HCT116 (cell line): Measurements from ENCODE around the gene CTBP2. TPM values are rescaled to one million over a fixed set of nuclear protein-coding genes. Genes with fewer than 3 reads are reported as not detected.

Experiments used
- ATAC-seq: fragments of 200-7000 bp; cut with Tn5 transposase; 2 replicates; pipeline ENCODE4 v1.9.1; 2020; ENCODE audit warnings: mild to moderate bottlenecking, moderate library complexity
- BruUV-seq: library from RNA; stranded (reverse); fragments of 400-500 nt; replicated peaks from 2 replicates; lab custom pipeline; 2021; lab: Mats Ljungman, UMichigan
- CTCF ChIA-PET: fragments of 300-600 bp; sonication (Branson Sonifier 250); formaldehyde crosslinking; loops from one replicate; lab custom pipeline; 2021; ENCODE audit warnings: antibody characterized with exemption; lab: Charles Lee
- POLR2A ChIA-PET: fragments of 300-600, 350-600 bp; sonication (Branson Sonifier 250); formaldehyde crosslinking; loops from one replicate; lab custom pipeline; 2021; ENCODE audit warnings: antibody characterized with exemption; lab: Charles Lee
- RAD21 ChIA-PET, 2 experiments: fragments of 300-600 bp; sonication (Branson Sonifier 250); formaldehyde crosslinking; loops; one replicate each; lab custom pipeline; 2023; ENCODE audit warnings: low total read pairs in 2 of 2; ENCODE audit not compliant: uncharacterized antibody in 2 of 2, unreplicated experiment in 2 of 2, low non-redundant PET in 1 of 2; lab: Charles Lee
- DNase-seq: peaks from one replicate; pipeline ENCODE4 v3.0.0-alpha.2; 2010; ENCODE audit warnings: low read depth, low spot score
- H2AFZ ChIP-seq: fragments of 200-600 bp; shearing (Covaris generic), sonication (generic); 2 replicates; pipeline ENCODE4 v1.6.1; 2017; ENCODE audit warnings: low read depth, mixed run types, mixed read lengths, antibody characterized with exemption, low read length; ENCODE audit not compliant: poor library complexity, severe bottlenecking
- H3K27ac ChIP-seq: 2 replicates; pipeline ENCODE4 v1.5.1; 2012; ENCODE audit warnings: low read depth, low read length
- H3K27me3 ChIP-seq: fragments of 200-600 bp; sonication (generic); 2 replicates; pipeline ENCODE4 v1.6.1; 2016; ENCODE audit warnings: mixed run types, low read length, mixed read lengths; ENCODE audit not compliant: insufficient read depth
- H3K36me3 ChIP-seq, 2 experiments: fragments of 200-500 bp in 1 of 2; fragments of 200-600 bp in 1 of 2; sonication (Bioruptor generic) in 1 of 2; sonication (generic) in 1 of 2; 2 replicates each; pipeline versions ENCODE4 v1.5.1 to v1.6.1; 2014 to 2016; ENCODE audit warnings: low read length in 2 of 2, inconsistent platforms in 1 of 2, mixed read lengths in 1 of 2, mixed run types in 1 of 2; ENCODE audit not compliant: insufficient read depth in 2 of 2, control insufficient read depth in 1 of 2
- H3K4me1 ChIP-seq, 2 experiments: fragments of 200-600 bp in 1 of 2; sonication (generic) in 1 of 2; 2 replicates each; pipeline versions ENCODE4 v1.5.1 to v1.6.1; 2012 to 2017; ENCODE audit warnings: low read length in 2 of 2, inconsistent platforms in 1 of 2, mild to moderate bottlenecking in 1 of 2, mixed read lengths in 1 of 2, mixed run types in 1 of 2, moderate library complexity in 1 of 2; ENCODE audit not compliant: insufficient read depth in 2 of 2, control insufficient read depth in 1 of 2
- H3K4me2 ChIP-seq: fragments of 200-600 bp; sonication (generic); 2 replicates; pipeline ENCODE4 v1.6.1; 2017; ENCODE audit warnings: mixed run types, low read length, mixed read lengths
- H3K4me3 ChIP-seq, 2 experiments: fragments of 200-600 bp in 1 of 2; sonication (generic) in 1 of 2; replicated peaks in 1 of 2; 2 replicates each; pipeline ENCODE4 v1.5.1; 2011 to 2016; ENCODE audit warnings: low read length in 2 of 2, control low read depth in 1 of 2, low read depth in 1 of 2, mild to moderate bottlenecking in 1 of 2, mixed read lengths in 1 of 2, mixed run types in 1 of 2
- H3K79me2 ChIP-seq: fragments of 200-600 bp; sonication (generic); 2 replicates; pipeline ENCODE4 v1.6.1; 2017; ENCODE audit warnings: mild to moderate bottlenecking, mixed run types, low read length, moderate library complexity, mixed read lengths; ENCODE audit not compliant: insufficient read depth
- H3K9ac ChIP-seq: fragments of 200-600 bp; sonication (generic); 2 replicates; pipeline ENCODE4 v1.6.1; 2016; ENCODE audit warnings: low read length, mixed read lengths
- H3K9me2 ChIP-seq: fragments of 200-600 bp; sonication (generic), shearing (Covaris generic); 2 replicates; pipeline ENCODE4 v1.6.1; 2017; ENCODE audit warnings: mixed run types, mild to moderate bottlenecking, moderate library complexity; ENCODE audit not compliant: insufficient read depth
- H3K9me3 ChIP-seq, 2 experiments: fragments of 200-500 bp in 1 of 2; fragments of 200-600 bp in 1 of 2; sonication (Bioruptor generic) in 1 of 2; sonication (generic) in 1 of 2; 2 replicates each; pipeline ENCODE4 v1.6.1; 2014 to 2017; ENCODE audit warnings: low read length in 2 of 2, mixed read lengths in 2 of 2, inconsistent platforms in 1 of 2, low read depth in 1 of 2, mild to moderate bottlenecking in 1 of 2, mixed run types in 1 of 2, moderate library complexity in 1 of 2; ENCODE audit not compliant: control insufficient read depth in 1 of 2, insufficient read depth in 1 of 2
- H4K20me1 ChIP-seq: fragments of 200-600 bp; sonication (generic), shearing (Covaris generic); 2 replicates; pipeline ENCODE4 v1.6.1; 2017; ENCODE audit warnings: mixed run types, mild to moderate bottlenecking, moderate library complexity; ENCODE audit not compliant: insufficient read depth
- EGR1 ChIP-seq: IDR thresholded peaks from 2 replicates; pipeline ENCODE4 v1.6.1; 2012; ENCODE audit warnings: low read depth
- EZH2phosphoT487 ChIP-seq: fragments of 200-600 bp; IDR thresholded peaks from 2 replicates; pipeline ENCODE4 v1.6.1; 2018; ENCODE audit warnings: antibody characterized with exemption, borderline replicate concordance
- FOSL1 ChIP-seq: IDR thresholded peaks from 2 replicates; pipeline ENCODE4 v1.6.1; 2012; ENCODE audit warnings: low read depth
- MAX ChIP-seq: IDR thresholded peaks from 2 replicates; pipeline ENCODE4 v1.6.1; 2012
- RAD21 ChIP-seq: IDR thresholded peaks from 2 replicates; pipeline ENCODE4 v1.6.1; 2012; ENCODE audit warnings: low read depth, mild to moderate bottlenecking
- REST ChIP-seq: IDR thresholded peaks from 2 replicates; pipeline ENCODE4 v1.6.1; 2012; ENCODE audit warnings: low read depth
- YY1 ChIP-seq: IDR thresholded peaks from 2 replicates; pipeline ENCODE4 v1.6.1; 2011; ENCODE audit warnings: low read length, low read depth, moderate library complexity, mild to moderate bottlenecking; ENCODE audit not compliant: insufficient replicate concordance; ENCODE audit errors: extremely low read depth
- ZBTB33 ChIP-seq: IDR thresholded peaks from 2 replicates; pipeline ENCODE4 v1.6.1; 2011; ENCODE audit warnings: mild to moderate bottlenecking, low read length, moderate library complexity; ENCODE audit not compliant: insufficient replicate concordance; ENCODE audit errors: extremely low read depth
- intact Hi-C: fragments of 100-400 bp; cut with micrococcal nuclease; formaldehyde crosslinking; loops from 2 replicates; pipeline ENCODE4 v1.10.0; 2022
- total RNA-seq: library from RNA; stranded (reverse); gene quantifications from one replicate; pipeline ENCODE4 v1.2.1, GENCODE V29; 2021; ENCODE audit not compliant: unreplicated experiment

Gene CTBP2
- total RNA-seq, 1 experiment from 2014 or later = 144 TPM

GRCh38 chr10:125067764-125068163, 92.6 kb downstream of the CTBP2 start:
- RAD21 ChIA-PET = no interaction called here
- CTCF ChIA-PET = no interaction called here
- peaks cover 97% of the 10 kb centered on the region for H3K79me2 ChIP-seq

More at GRCh38 chr10:125067764-125068163, 92.6 kb downstream of the CTBP2 start:
- Histone ChIP-seq H2AFZ (no peak overlapping the region), H3K27me3 (no peaks in the 10 kb centered on the region), H3K4me3 (no peak overlapping the region), H3K36me3 (peaks cover 0 to 3% of the 10 kb centered on the region in 2 experiments; a peak in 3 of 4 replicates), H3K27ac (no peak overlapping the region), H3K4me2 (no peak overlapping the region), H4K20me1 (peaks cover 3% of the 10 kb centered on the region; the same call in 1 of the 2 replicates), H3K9me3 (no peaks in the 10 kb centered on the region), H3K9me2 (no peaks in the 10 kb centered on the region), H3K9ac (no peak overlapping the region), H3K4me1 (peaks cover 38 to 48% of the 10 kb centered on the region in 2 experiments)
- POLR2A ChIA-PET = no interaction called here
- no TSS peak for BruUV-seq
- ATAC-seq (no peak), DNase-seq (no peak)
- intact Hi-C loops = no loop called here
- no peak for TF ChIP-seq EGR1
- no peak for TF ChIP-seq MAX
- no peak for TF ChIP-seq EZH2phosphoT487
- TF ChIP-seq FOSL1 = no peak
- TF ChIP-seq YY1 = no peak
- no peak for TF ChIP-seq REST
- no peak for TF ChIP-seq RAD21
- no peak for TF ChIP-seq ZBTB33
